GM18502 (cell line): ENCODE results near the gene PHAF1.

Source experiments
- ATAC-seq: cut with Tn5 transposase; IDR thresholded peaks from one replicate; pipeline ENCODE4 v1.9.1; 2021; ENCODE audit warnings: mild to moderate bottlenecking; ENCODE audit not compliant: unreplicated experiment, poor library complexity

The PHAF1 gene

GRCh38 chr16:67158637-67159600, 49.2 kb downstream of the PHAF1 start:
- peak; percentile 41 for ATAC-seq

GRCh38 chr16:67161595-67162058, 51.9 kb downstream of the PHAF1 start:
- no peak for ATAC-seq

- no peak for ATAC-seq
Observed at GRCh38 chr16:67162506-67163163, 52.9 kb downstream of the PHAF1 start.

- ATAC-seq = no peak
Observed at GRCh38 chr16:67163164-67163998, 53.6 kb downstream of the PHAF1 start.

- ATAC-seq = no peak
Observed at GRCh38 chr16:67163999-67164558, 54.3 kb downstream of the PHAF1 start.

GRCh38 chr16:67164599-67165061, 54.9 kb downstream of the PHAF1 start, which contains the start of gene HSF4:
Gene HSF4, plus strand, starts transcription at chr16:67164745. Its CDS starts 67 bp downstream, at chr16:67164812.
- ATAC-seq = no peak

- no peak for ATAC-seq
Observed at GRCh38 chr16:67165121-67166078, 55.7 kb downstream of the PHAF1 start.

- ATAC-seq = no peak
Observed at GRCh38 chr16:67166110-67166547, 56.4 kb downstream of the PHAF1 start.

GRCh38 chr16:67166598-67167168, 56.9 kb downstream of the PHAF1 start:
- no peak for ATAC-seq

GRCh38 chr16:67167588-67167987, 57.8 kb downstream of the PHAF1 start:
- ATAC-seq = no peak

GRCh38 chr16:67169011-67169451, 59.3 kb downstream of the PHAF1 start:
- no peak for ATAC-seq

GRCh38 chr16:67169642-67170167, 60.0 kb downstream of the PHAF1 start:
- no peak for ATAC-seq

- ATAC-seq = peak; percentile 51
Observed at GRCh38 chr16:67170168-67170948, 60.6 kb downstream of the PHAF1 start, which contains the start of gene NOL3. Gene NOL3, plus strand, starts transcription at chr16:67170538.

- ATAC-seq = peak; percentile 26
Observed at GRCh38 chr16:67170949-67171649, 61.4 kb downstream of the PHAF1 start.

GRCh38 chr16:67173323-67173722, 63.6 kb downstream of the PHAF1 start:
- no peak for ATAC-seq

- peak; percentile 38 for ATAC-seq
Observed at GRCh38 chr16:67173808-67174705, 64.3 kb downstream of the PHAF1 start.
